ENCODE measurements around the gene CNNM2.
A peak's percentile ranks its signal among the peaks of the same experiment; 100 is the strongest.

The CNNM2 gene

GRCh38 chr10:102917962-102918816 lies at the start of gene CNNM2:
TSS of gene CNNM2 (plus strand) at chr10:102918294. CDS start at chr10:102918481, 187 bp downstream.
- DNase-seq: peak; percentile 100

GRCh38 chr10:102868911-102869257 lies 49.2 kb upstream of the CNNM2 start:
- no peak for DNase-seq

- DNase-seq: no peak
Observed at GRCh38 chr10:102869258-102870198, 48.6 kb upstream of the CNNM2 start, which contains the start of gene AS3MT. TSS of gene AS3MT (plus strand) at chr10:102869470. CDS start at chr10:102869593, 123 bp downstream.

GRCh38 chr10:102870221-102870620 lies 47.9 kb upstream of the CNNM2 start:
- no peak for DNase-seq

- no peak for DNase-seq
Observed at GRCh38 chr10:102872163-102872562, 45.9 kb upstream of the CNNM2 start.

GRCh38 chr10:102876747-102877153 lies 41.3 kb upstream of the CNNM2 start:
- DNase-seq: no peak

- no peak for DNase-seq
Observed at GRCh38 chr10:102878629-102879028, 39.5 kb upstream of the CNNM2 start.

- no peak for DNase-seq
Observed at GRCh38 chr10:102880256-102880655, 37.8 kb upstream of the CNNM2 start.

- no peak for DNase-seq
Observed at GRCh38 chr10:102888048-102888447, 30.0 kb upstream of the CNNM2 start.

- DNase-seq: no peak
Observed at GRCh38 chr10:102894466-102895213, 23.5 kb upstream of the CNNM2 start.

- no peak for DNase-seq
Observed at GRCh38 chr10:102900006-102900405, 18.1 kb upstream of the CNNM2 start.

- DNase-seq: no peak
Observed at GRCh38 chr10:102904346-102904745, 13.7 kb upstream of the CNNM2 start.

- no peak for DNase-seq
Observed at GRCh38 chr10:102906507-102906906, 11.6 kb upstream of the CNNM2 start.

GRCh38 chr10:102914781-102915180 lies 3.3 kb upstream of the CNNM2 start:
- no peak for DNase-seq

GRCh38 chr10:102916173-102916572 lies 1.9 kb upstream of the CNNM2 start:
- no peak for DNase-seq

GRCh38 chr10:102917314-102917961 lies 656 bp upstream of the CNNM2 start:
- peak; percentile 74 for DNase-seq

- no peak for DNase-seq
Observed at GRCh38 chr10:102918817-102919245, 737 bp downstream of the CNNM2 start.

GRCh38 chr10:102919246-102919959 lies 1.3 kb downstream of the CNNM2 start:
- DNase-seq: no peak

- no peak for DNase-seq
Observed at GRCh38 chr10:102919992-102920739, 2.1 kb downstream of the CNNM2 start.

- peak; percentile 12 for DNase-seq
Observed at GRCh38 chr10:102923601-102924000, 5.5 kb downstream of the CNNM2 start.

GRCh38 chr10:102926842-102927241 lies 8.7 kb downstream of the CNNM2 start:
- DNase-seq: no peak
